ENCODE results near the gene TRIM10.
"Not testable (repeated sequence)": the region's sequence is repeated elsewhere in the genome, so short reads cannot be mapped to it uniquely, and the experiment has no call there.

TRIM10 gene

GRCh38 chr6:30127238-30128093, 33.5 kb downstream of the TRIM10 start:
- no peak for DNase-seq (ENCODE audit: low spot score)

- DNase-seq (ENCODE audit: low spot score), result no peak
Observed at GRCh38 chr6:30122515-30122914, 38.5 kb downstream of the TRIM10 start.

- no peak for DNase-seq (ENCODE audit: low spot score)
Observed at GRCh38 chr6:30121446-30122366, 39.3 kb downstream of the TRIM10 start.

GRCh38 chr6:30118691-30119090, 42.3 kb downstream of the TRIM10 start:
- not testable (repeated sequence) for DNase-seq (ENCODE audit: low spot score)

GRCh38 chr6:30116724-30117123, 44.3 kb downstream of the TRIM10 start:
- DNase-seq (ENCODE audit: low spot score), result no peak

GRCh38 chr6:30113841-30114240, 47.2 kb downstream of the TRIM10 start:
- DNase-seq (ENCODE audit: low spot score), result peak; percentile 27

- peak; percentile 29 for DNase-seq (ENCODE audit: low spot score)
Observed at GRCh38 chr6:30113003-30113759, 47.8 kb downstream of the TRIM10 start, which contains the start of gene TRIM31. Gene TRIM31 (minus strand): TSS chr6:30113090. CDS start chr6:30112805, 285 bp downstream.

- DNase-seq (ENCODE audit: low spot score), result no peak
Observed at GRCh38 chr6:30112402-30112994, 48.5 kb downstream of the TRIM10 start.

GRCh38 chr6:30111266-30111856, 49.6 kb downstream of the TRIM10 start:
- DNase-seq (ENCODE audit: low spot score), result no peak

GRCh38 chr6:30104661-30105060, 56.4 kb downstream of the TRIM10 start:
- DNase-seq (ENCODE audit: low spot score), result no peak

GRCh38 chr6:30103872-30104179, 57.2 kb downstream of the TRIM10 start:
- DNase-seq (ENCODE audit: low spot score), result no peak

GRCh38 chr6:30102970-30103871, 57.8 kb downstream of the TRIM10 start:
- DNase-seq (ENCODE audit: low spot score), result peak; percentile 88

GRCh38 chr6:30102414-30102969, 58.5 kb downstream of the TRIM10 start:
- no peak for DNase-seq (ENCODE audit: low spot score)
